ENCODE measurements around the gene TOP3B.

DNA sequence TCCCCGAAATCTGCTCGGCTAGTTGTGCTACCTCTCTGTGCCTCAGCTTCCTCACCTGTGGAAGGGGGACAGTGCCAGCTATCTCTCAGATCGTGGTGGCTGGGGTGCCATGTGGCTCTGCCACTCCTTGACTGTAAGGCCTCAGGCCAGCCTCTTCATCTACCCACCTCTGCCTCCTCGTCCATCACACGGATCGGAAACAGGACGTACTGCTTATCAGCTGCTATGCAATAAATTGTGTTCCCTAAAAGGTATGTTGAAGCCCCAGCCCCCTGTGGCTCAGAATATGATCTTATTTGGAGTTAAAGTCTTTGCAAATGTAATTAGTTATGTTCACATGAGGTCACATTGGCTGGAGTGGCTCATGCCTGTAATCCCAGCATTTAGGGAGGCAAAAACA is 37.7 kb downstream of the TOP3B start:
- no peak for TF ChIP-seq POLR2A (IDR thresholded peaks at IDR 0.05)
- TF ChIP-seq, protein P1, sequence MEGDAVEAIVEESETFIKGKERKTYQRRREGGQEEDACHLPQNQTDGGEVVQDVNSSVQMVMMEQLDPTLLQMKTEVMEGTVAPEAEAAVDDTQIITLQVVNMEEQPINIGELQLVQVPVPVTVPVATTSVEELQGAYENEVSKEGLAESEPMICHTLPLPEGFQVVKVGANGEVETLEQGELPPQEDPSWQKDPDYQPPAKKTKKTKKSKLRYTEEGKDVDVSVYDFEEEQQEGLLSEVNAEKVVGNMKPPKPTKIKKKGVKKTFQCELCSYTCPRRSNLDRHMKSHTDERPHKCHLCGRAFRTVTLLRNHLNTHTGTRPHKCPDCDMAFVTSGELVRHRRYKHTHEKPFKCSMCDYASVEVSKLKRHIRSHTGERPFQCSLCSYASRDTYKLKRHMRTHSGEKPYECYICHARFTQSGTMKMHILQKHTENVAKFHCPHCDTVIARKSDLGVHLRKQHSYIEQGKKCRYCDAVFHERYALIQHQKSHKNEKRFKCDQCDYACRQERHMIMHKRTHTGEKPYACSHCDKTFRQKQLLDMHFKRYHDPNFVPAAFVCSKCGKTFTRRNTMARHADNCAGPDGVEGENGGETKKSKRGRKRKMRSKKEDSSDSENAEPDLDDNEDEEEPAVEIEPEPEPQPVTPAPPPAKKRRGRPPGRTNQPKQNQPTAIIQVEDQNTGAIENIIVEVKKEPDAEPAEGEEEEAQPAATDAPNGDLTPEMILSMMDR (IDR thresholded peaks at IDR 0.05) = no peak
